GM18517 (cell line): ENCODE results near the gene PPP1R3F.
"Not testable (repeated sequence)": the region's sequence is repeated elsewhere in the genome, so short reads cannot be mapped to it uniquely, and the experiment has no call there.

Source experiments
- ATAC-seq: cut with Tn5 transposase; IDR thresholded peaks from one replicate; pipeline ENCODE4 v1.9.1; 2021; ENCODE audit warnings: mild to moderate bottlenecking, moderate library complexity; ENCODE audit not compliant: unreplicated experiment

The PPP1R3F gene

GRCh38 chrX:49270249-49270921 lies 792 bp downstream of the PPP1R3F start:
- ATAC-seq, result no peak

DNA sequence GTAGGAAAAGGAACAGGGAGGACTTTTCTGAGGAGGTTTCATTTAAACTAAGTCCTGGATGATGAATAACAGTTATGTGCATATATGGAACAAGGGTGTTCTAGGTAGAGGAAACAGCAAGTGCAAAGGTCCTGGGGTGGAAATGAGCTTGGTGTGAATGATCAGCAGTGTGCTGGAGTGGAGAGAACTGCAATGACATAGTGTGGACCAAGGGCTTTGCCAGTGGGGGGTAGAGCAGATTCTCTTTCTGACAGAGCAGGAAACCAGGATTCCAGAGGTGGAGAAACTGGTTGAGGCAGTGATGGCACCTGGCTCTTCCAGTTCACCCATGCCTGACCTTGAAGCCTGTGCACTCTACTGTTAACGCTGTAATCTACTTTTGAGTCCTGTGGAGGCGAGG lies 1.7 kb downstream of the PPP1R3F start:
- no peak for ATAC-seq

- no peak for ATAC-seq
These were observed 2.8 kb downstream of the PPP1R3F start for GRCh38 chrX:49272421-49272820.

GRCh38 chrX:49273181-49273727 lies 3.7 kb downstream of the PPP1R3F start:
- ATAC-seq, result no peak

- no peak for ATAC-seq
These were observed 6.6 kb downstream of the PPP1R3F start for GRCh38 chrX:49276207-49276606.

DNA sequence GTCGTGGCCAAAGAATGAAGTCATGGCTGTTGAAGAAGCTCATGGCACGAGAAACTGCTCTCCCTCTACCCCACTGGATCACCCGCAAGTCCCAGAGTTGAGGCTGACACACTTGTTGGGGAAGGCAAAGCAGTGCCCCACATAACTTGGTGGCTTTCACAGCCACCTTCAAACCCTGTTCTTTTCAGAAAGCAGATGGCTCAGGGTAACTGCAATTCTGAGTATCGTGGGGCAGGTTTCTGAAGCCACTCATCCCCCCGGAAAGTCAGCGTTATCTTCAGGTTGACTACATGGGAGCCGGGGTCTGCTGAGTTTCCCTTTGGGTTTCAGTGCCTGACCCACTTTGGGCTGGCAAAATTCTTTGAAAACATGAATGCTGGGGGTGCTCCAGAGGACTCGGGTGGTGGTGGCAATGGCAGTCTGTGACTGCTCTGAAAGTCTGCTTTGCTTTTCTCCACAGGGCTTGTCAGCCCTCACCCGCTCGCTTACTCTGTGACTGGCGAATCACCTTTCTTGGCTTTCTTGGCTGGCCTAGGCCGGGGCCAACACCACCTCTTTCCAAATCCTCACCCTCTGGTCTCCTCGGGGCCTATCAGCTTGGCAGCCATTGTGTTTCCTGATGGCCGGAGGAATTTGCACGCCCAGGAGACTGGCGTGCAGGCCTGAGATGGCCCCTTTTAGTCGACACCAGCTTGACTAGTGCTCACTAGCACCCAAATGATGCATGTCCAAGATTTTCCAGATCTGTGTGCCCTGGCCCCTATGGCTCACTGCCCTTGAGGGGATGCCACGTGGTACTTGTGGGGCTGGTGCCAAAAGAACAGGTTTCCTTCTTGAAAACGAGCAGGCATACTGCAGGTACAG lies 7.3 kb downstream of the PPP1R3F start:
- ATAC-seq, result no peak

- no peak for ATAC-seq
These were observed 7.9 kb downstream of the PPP1R3F start for GRCh38 chrX:49277535-49277830.

GRCh38 chrX:49278081-49278480 lies 8.5 kb downstream of the PPP1R3F start:
- ATAC-seq, result no peak

GRCh38 chrX:49282647-49283011 lies 13.0 kb downstream of the PPP1R3F start:
- no peak for ATAC-seq

DNA sequence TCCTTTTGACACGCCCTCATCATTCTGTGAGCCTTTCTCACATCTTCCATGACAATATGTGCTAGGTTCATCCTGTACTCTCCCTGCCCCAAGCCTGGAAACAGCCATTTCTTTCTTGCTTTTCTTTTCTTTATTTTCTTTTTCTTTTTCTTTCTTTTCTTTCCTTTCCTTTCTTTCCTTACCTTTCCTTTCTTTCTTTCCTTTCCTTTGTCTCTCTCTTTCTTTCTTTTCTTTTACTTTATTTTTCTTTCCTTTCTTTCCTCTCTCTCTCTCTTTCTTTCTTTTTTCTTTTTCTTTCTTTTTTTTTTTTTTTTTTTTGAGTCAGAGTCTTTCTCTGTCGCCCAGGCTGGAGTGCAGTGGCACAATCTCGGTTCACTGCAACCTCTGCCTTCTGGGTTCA lies 14.6 kb downstream of the PPP1R3F start:
- ATAC-seq, result no peak

DNA sequence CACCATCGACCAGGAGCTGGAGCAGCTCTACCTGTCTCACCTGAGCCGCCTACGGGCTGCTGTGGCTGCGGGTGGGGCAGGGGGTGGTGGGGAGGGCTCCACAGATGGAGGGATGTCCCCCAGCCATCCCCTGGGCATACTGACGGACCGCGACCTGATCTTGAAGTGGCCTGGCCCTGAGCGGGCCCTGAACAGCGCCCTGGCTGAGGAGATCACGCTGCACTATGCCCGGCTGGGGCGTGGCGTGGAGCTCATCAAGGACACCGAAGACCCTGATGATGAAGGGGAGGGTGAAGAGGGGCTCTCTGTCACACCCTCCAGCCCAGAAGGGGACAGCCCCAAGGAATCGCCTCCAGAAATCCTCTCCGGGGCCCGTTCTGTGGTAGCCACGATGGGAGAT lies 16.5 kb downstream of the PPP1R3F start:
- no peak for ATAC-seq

GRCh38 chrX:49286581-49286980 lies 17.0 kb downstream of the PPP1R3F start:
- no peak for ATAC-seq

- ATAC-seq, result no peak
These were observed 18.1 kb downstream of the PPP1R3F start for GRCh38 chrX:49287665-49288064.

GRCh38 chrX:49290215-49290614 lies 20.6 kb downstream of the PPP1R3F start:
- no peak for ATAC-seq

DNA sequence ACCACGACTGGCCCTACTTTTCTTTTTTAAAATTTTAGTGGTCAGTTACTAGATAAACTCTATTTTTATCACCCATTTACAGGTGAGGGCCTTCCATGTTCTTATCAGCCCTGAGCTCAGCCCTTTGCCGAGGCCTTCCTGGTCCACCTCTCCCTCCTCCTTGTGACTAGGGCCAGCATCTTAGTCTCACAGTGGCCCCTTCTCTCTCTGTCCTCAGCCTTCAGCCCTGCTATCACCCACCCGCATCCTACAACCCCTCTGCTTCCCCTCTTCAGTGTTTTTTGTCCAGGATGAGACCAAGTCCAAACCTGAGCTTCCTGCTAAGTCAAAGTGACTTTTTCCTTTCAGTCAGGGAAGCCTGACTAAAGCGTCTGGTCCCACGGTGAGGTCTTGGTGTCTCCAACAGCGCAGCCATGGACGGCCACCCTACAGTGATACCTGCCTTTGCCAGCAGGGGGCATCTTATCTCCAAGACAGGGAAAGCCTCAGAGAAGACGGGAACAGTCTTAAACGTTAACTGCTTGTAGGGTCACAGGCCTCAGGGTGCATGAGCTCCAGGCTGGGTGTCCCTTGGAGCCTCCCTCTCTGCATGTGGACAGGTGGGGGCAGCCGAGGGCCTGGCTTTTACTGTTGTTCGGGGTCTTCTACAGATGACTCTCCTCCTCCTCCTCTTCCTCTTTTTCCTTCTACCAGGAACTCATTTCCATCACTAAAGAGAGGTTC lies 22.2 kb downstream of the PPP1R3F start:
- ATAC-seq, result no peak

GRCh38 chrX:49292400-49293362 lies 23.1 kb downstream of the PPP1R3F start:
- no peak for ATAC-seq

DNA sequence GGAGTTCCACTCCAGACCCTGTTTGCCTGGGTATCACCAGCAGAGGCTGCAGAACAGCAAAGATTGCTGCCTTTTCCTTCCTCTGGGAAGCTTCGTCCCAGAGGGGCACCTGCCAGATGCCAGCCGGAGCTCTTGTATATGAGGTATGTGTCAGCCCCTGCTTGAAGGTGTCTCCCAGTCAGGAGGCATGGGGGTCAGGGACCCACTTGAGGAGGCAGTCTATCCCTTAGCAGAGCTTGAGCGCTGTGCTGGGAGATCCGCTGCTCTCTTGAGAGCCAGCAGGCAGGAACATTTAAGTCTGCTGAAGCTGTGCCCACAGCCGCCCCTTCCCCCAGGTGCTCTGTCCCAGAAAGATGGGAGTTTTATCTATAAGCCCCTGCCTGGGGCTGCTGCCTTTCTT lies 29.7 kb downstream of the PPP1R3F start:
- not testable (repeated sequence) for ATAC-seq

GRCh38 chrX:49300703-49301102 lies 31.1 kb downstream of the PPP1R3F start:
- ATAC-seq, result no peak

DNA sequence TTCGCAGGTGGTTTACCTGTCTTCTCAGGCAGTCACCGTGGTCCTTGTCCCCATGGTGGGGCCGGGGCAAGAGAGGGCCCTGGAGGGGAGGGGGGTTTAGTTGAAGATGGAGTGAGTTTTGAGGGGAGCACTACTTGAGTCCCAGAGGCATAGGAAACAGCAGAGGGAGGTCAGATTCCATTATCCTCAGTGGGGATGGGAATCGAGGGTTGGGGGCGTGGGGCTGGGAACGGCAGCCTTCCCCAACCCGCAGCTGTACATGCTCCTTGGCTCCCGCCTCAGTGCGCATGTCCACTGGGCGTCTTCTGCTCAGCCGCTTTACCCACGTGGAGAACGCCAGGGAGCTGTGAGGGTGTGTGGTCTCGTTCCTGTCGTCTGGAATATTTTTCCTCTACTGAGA lies 33.8 kb downstream of the PPP1R3F start, which contains the start of gene GAGE10:
Gene GAGE10, plus strand, starts transcription at position 301 of the 400 bp plus-strand sequence. CDS start 1,214 bp downstream, outside the sequence.
- no peak for ATAC-seq

- not testable (repeated sequence) for ATAC-seq
These were observed 38.2 kb downstream of the PPP1R3F start for GRCh38 chrX:49307775-49308174.
